HCEC 1CT (cell line): ENCODE results near the gene B4GALNT1.
A peak's percentile ranks its signal among the peaks of the same experiment; 100 is the strongest.
"Not testable (repeated sequence)": the region's sequence is repeated elsewhere in the genome, so short reads cannot be mapped to it uniquely, and the experiment has no call there.

Experiments
- DNase-seq: peaks from one replicate; pipeline ENCODE4 v3.0.0-alpha.2; 2017

Gene B4GALNT1

DNA sequence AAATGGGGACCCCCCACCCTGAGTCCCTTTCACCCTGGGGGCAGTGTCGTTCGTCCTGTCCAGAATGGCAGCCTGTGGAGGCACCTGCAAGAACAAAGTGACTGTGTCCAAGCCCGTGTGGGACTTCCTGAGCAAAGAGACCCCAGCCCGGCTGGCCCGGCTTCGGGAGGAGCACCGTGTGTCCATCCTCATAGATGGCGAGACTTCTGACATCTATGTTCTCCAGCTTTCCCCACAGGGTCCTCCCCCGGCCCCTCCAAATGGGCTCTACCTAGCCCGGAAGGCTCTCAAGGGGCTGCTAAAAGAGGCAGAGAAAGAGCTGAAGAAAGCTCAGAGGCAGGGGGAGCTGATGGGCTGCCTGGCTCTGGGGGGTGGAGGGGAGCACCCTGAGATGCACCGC lies 26.2 kb downstream of the B4GALNT1 start:
- DNase-seq, result no peak

DNA sequence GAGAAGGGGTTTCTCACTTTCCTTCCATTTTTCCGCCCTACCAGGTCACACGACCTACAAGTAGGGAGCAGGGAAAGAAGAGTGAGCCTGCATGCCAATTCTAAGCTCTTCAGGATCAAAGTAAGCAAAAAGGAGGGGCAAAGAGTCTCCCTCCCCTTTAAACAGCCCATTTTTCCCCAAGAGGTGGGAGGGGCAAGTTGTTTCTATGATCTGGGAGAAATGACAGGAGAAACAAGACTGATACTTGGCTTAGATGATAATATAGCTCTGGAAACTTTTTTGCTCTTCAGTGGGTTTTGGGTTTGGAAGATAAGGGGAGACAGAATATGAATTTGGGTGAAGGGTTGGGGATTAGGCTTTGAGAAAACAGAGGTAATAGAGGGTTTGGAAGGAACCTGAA lies 26.6 kb downstream of the B4GALNT1 start:
- DNase-seq, result no peak

- DNase-seq, result no peak
Observed at GRCh38 chr12:57605811-57606311, 27.1 kb downstream of the B4GALNT1 start.

DNA sequence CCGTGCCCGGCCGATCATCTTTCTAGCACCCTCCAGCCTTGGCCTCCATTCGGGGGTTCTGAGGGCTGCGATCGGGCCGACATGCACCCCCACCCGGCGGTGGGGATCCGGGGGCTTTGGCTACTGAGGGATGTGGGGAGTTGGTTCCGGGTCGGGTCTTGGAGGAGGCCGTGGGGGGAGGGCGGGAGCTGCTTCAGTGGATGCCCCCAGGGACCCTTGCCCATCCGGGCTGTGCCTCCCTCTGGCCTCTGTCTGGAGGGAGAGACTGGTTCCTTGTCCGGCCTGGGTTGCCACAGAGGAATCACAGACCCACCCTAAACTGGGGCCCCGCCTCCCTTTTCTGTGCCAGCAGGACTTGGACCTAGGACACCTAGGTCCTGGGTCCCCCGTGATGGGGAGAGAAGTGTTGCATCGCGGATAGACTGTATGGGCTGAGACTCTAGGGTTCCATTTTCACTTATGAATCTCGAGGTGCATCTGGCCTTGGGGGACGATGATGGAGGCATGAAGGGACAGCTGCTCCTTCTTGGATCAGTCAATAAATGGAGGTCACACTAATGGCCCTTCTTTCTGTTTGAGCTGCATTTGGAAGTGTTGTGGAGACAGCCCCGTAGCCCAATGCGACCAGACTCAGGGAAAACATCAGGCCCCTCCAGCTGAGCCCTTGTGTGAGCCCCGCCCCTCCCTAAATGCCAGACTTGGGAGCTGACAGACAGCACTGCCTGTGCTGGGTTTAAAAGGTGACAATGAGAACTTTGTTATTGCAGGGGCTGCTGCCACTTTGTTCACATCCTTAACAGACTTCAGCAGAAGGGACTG lies 27.8 kb downstream of the B4GALNT1 start:
- peak; percentile 17 for DNase-seq

DNA sequence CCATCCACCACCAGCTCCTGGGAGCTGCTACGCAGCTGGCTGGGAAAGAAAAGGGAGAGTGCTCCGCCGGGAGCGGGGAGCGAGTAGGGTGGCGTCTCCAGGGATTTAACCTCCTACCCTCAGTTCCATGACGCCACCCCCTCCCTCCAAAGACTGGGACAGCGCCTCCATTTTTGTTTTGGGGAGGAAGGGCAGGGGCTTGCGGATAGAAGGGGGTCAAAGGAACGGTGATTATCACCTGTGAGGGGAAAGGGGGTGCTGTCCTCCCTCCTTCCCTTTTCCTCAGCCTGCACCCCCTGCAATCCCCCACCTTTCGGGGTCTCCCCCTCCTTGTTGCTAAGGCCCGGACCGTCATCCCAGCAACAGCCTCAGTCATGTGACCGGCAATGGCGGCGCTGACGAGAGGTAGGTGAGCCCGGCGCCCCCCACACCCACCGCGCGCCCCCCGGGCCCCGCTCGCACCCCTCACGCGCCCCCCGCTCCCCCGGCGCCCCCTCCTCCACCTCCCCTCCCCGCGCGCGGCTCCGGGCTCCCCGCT lies 28.5 kb downstream of the B4GALNT1 start, which contains the start of gene DTX3:
DTX3 (plus strand) TSS at position 371 of the 538 bp plus-strand sequence. CDS start 1,694 bp downstream, outside the sequence.
- DNase-seq, result peak; percentile 34

DNA sequence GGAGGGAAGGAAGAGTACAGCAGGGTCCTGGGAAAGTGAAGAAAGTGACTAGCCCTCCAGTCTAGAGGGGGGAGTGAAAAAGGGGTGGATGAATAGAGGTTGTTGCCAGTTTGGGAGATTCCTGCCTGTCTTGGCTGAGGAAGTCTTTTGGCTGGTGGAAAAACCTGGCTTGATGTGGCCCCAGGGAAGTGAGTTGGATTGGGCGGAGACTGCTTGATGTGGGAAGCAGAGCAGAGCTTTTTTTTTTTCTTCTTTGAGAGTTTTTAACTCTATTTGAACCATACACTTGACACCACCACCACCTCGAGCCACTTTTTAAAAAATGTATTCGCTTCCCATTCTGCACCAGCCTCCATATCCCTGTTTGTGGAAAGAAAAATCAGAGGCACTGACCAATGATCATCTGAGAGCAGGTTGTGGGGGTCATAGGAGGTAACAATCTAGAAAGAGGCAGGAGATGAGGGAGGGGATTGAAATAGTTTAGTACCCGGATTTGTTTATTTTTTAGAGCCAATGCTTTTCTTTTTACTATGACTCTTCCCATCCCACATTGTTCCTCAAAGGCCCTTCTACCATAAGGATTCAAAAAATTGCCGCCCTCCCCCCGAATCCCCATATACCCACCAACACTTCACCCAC lies 29.1 kb downstream of the B4GALNT1 start:
- peak; percentile 9 for DNase-seq

GRCh38 chr12:57603324-57603723 lies 29.7 kb downstream of the B4GALNT1 start:
- DNase-seq, result no peak

DNA sequence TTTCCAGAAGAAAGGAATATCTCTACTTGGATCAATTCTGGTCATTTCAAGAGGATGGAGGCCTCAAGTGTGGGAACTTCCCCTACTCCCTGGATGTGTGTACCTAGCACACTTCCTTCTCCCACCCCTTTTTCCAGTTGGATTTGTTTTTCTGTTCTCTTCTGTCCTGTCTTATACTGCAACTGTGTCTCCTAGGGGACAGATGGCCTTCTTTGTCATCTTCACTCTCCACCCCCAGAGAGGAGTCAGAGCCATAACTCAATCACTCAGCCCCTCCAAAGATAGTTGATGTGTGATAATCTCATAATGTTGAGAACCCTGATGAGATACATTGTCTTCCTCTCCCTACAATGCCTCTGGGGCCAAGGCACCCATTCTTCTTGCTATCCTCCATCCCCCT lies 30.5 kb downstream of the B4GALNT1 start:
- no peak for DNase-seq

- no peak for DNase-seq
Observed at GRCh38 chr12:57600395-57600794, 32.6 kb downstream of the B4GALNT1 start.

- DNase-seq, result no peak
Observed at GRCh38 chr12:57593187-57593586, 39.8 kb downstream of the B4GALNT1 start.

- DNase-seq, result peak; percentile 38
Observed at GRCh38 chr12:57592551-57593165, 40.3 kb downstream of the B4GALNT1 start.

- DNase-seq, result no peak
Observed at GRCh38 chr12:57591782-57592325, 41.1 kb downstream of the B4GALNT1 start.

GRCh38 chr12:57590864-57591781 lies 41.9 kb downstream of the B4GALNT1 start, which contains the start of gene PIP4K2C:
Gene PIP4K2C, plus strand, starts transcription at chr12:57591192. Its CDS starts 98 bp downstream, at chr12:57591290.
- DNase-seq, result peak; percentile 28

DNA sequence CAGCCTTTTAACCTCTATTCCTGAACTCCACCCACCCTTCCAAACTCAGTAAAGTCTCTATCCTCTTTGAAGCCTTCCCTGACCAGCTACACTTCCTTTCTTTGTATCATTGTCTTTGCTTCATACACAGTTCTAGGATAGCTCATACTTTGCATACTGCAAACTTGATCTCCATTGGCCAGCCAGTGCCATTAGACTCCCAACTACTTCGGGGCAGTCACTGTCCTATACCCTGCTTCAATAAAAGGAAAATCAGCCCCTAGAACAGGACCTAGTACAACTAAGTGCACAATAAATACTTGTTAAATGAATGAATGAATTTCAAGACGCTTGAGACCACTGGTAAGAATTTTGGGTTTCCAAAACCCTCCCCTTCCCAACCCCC lies 42.5 kb downstream of the B4GALNT1 start:
- no peak for DNase-seq

DNA sequence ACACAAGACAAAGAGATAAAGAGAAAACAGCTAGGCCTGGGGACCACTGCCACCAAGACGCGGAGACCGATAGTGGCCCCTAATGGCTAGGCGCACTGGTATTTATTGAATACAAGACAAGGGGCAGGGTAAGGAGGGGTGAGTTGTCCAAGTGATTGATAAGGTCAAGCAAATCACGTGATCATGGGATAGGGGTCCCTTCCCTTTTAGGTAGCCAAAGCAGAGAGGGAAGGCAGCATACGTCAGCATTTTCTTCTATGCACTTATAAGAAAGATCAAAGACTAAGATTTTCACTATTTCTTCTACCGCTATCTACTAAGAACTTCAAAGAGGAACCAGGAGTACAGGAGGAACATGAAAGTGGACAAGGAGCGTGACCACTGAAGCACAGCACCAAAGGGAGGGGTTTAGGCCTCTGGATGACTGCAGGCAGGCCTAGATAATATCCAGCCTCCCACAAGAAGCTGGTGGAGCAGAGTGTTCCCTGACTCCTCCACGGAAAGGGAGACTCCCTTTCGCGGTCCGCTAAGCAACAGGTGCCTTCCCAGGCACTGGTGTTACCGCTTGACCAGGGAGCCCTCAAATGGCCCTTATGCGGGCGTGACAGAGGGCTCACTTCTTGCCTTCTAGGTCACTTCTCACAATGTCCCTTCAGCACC lies 43.9 kb downstream of the B4GALNT1 start:
- not testable (repeated sequence) for DNase-seq

GRCh38 chr12:57586832-57587429 lies 46.1 kb downstream of the B4GALNT1 start:
- no peak for DNase-seq

DNA sequence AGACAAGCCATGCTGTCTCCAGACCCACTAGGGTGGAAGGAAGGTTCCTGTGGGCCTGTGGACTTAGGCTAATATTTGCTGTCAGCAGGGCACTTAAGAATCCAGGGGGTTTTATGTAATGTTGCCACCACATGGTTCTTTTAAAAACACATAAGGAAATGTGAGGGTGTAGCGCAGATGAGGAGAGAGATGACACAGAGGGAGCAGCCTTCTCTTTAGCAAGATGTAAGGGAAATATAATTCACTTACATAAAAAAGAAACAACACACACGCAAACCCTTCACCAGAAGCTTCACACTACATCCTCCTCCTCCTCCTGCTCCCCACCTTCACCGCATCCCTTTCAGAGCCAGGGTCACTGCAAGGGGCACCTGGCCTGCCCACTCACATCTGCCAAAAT lies 46.9 kb downstream of the B4GALNT1 start:
- no peak for DNase-seq

DNA sequence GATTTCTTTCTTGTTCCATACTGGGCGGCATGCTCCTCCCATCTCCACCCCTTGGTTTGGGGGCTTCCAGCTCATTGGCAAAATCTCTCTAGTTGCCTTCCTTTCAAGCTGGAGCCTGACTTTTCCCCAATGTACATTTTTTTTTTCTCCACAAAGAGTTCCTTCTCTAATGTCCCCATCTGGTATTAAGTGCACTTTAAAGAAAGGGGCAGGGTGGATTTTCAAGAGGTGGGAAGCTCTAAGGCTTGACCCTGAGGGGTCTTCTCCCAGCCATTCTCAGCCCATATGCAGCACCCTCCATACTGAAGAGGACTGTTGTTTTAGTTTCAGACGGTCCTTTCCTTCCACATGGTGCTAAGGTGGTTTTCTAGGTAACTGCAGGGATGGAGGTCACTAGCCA lies 47.8 kb downstream of the B4GALNT1 start:
- DNase-seq, result no peak

DNA sequence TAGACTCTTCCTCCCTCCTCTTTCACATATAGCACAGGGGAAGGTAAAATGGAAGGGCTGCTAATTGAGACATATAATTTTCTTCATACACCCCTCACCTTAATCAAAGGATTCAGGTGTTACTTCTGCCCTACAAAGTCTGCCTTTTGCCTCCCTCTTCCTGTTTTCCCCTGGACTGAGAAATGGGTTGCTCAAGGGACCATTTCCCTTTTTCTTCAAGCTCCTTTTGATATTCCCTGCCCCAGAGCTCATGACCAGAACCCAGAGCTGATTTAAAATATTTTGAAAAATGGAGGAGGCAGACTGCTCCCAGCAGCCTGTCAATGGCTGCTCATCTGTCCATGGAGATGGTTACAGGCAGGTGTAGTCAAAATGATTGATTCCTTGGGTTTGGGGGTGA lies 48.3 kb downstream of the B4GALNT1 start:
- DNase-seq, result no peak

- DNase-seq, result no peak
Observed at GRCh38 chr12:57584050-57584449, 49.0 kb downstream of the B4GALNT1 start.
